HG02642 (cell line): ENCODE results near the gene CCNJ.
"Not testable (repeated sequence)": the region's sequence is repeated elsewhere in the genome, so short reads cannot be mapped to it uniquely, and the experiment has no call there.

Source experiments
- ATAC-seq: cut with Tn5 transposase; IDR thresholded peaks from one replicate; pipeline ENCODE4 v1.9.1; 2021; ENCODE audit warnings: mild to moderate bottlenecking; ENCODE audit not compliant: unreplicated experiment, poor library complexity

Gene CCNJ, protein sequence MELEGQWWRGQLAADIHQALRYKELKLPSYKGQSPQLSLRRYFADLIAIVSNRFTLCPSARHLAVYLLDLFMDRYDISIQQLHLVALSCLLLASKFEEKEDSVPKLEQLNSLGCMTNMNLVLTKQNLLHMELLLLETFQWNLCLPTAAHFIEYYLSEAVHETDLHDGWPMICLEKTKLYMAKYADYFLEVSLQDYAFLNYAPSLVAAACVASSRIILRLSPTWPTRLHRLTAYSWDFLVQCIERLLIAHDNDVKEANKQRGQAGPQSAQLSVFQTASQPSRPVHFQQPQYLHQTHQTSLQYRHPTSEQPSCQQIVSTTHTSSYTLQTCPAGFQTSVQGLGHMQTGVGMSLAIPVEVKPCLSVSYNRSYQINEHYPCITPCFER

DNA sequence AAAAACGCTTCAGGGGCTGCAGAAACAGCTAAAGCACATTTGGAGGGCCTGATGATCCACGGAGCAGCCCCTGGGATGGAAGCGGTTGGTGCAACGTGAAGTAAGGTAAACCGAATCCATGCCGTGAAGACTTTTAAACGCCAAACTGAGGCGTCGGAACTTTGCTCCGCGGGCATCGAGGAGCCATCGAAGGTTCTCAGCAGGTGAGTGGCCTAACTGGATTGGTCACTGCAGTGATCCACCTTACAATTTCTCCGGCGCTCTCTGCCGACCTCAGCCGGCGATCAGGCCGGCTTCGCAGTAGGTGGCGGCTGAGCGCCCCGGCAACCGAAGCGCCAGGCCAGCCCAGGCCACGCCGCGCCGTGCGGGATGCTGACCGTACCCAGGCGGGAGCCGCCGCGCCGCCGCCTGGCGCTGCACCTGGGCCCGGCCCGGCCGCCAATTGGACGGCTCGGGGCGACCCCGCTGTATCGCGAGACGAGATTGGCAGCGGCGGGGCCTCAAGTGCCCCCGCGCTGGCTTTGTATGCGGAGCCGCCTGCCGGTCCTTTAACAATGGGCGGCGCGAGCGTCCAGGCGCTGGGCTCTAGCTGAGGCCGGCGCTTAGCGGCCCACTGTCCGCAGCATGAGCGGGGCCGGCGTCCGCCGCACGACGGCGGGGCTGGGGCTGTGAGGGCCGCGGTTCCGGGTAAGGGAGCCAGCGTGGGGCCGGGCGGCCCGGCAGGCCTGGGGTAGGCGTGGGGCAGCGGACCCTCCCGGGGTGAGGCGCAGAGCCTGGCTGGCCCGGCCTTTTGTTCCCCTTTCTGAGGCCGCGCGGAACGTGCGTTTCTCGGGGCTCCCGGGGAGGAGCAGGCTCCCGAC lies at the start of gene CCNJ:
CCNJ (plus strand) TSS at position 551 of the 860 bp plus-strand sequence. CDS start 811 bp downstream, outside the sequence.
- peak; percentile 89 for ATAC-seq

DNA sequence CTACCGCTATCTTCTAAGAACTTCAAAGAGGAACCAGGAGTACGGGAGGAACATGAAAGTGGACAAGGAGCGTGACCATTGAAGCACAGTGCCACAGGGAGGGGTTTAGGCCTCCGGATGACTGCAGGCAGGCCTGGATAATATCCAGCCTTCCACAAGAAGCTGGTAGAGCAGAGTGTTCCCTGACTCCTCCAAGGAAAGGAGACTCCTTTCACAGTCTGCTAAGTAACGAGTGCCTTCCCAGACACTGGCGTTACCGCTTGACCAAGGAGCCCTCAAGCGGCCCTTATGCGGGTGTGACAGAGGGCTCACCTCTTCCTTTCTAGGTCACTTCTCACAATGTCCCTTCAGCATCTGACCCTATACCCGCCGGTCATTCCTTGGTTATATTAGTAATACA lies 49.0 kb upstream of the CCNJ start:
- not testable (repeated sequence) for ATAC-seq

DNA sequence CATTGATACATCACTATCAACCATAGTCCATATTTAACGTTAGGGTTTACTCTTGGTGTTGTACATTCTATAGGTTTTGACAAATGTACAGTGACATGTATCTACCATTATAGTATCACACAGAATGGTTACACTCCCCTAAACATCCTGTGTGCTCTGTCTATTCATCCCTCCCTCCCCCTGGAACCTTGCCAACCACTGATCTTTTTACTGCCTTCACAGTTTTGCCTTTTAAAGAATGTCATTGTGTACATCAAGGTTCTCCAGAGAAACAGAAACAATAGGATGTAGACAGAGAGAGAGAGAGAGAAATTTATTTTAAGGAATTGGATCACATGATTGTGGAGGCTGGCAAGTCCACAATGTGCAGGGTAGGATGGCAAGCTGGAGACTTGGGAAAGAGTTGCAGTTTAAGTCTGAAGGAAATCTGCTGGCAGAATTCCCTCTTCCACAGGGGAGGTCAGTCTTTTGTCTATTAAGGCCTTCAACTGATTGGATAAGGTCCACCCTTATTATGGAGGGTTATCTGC lies 45.1 kb upstream of the CCNJ start:
- ATAC-seq = no peak

DNA sequence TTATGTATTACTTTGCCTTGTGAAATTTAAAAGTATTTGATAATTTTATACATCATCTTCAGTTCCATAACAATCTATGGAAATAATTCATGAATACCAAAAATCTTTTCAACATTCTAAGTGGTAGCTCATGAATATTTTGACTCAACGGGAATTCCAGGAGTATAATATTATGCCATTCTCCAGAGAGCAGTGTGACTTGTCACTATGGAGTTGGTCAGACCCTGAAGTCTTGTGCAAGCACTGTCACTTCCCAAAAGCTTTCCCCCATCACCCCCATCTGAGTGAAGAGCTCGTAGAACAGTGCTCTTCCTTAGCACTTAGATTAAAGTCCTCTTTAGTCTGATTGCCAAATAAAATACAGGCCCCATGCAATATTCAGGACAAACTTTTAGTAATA lies 29.4 kb upstream of the CCNJ start:
- ATAC-seq = no peak

DNA sequence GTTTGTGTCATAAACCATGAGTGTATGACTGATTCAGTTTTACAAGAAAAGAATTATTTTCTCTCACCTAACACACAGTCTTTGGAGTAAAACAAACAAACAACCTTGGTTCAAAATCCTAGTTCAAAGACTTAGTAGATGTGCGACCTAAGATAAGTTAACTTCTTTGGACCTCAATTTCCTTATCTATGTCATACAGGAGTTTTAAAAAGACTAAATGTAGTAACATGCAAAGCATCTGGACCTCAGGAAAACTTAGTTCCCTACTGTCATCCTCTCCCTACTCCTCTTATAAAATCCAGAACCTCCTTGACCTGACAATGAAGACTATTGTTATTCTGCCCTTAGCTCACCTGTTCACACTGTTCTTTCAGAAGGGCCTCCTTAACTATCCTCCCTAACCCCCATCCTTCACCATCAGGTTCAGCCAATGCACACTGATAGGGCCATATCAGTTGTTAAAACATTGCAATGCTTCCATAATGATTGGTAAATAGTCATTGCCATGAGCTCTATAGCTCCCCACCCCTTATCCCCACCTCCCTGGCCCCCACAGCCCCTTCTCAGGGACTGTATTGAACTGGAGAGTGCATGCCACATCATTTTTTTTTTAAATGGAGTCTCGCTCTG lies 28.8 kb upstream of the CCNJ start:
- no peak for ATAC-seq

DNA sequence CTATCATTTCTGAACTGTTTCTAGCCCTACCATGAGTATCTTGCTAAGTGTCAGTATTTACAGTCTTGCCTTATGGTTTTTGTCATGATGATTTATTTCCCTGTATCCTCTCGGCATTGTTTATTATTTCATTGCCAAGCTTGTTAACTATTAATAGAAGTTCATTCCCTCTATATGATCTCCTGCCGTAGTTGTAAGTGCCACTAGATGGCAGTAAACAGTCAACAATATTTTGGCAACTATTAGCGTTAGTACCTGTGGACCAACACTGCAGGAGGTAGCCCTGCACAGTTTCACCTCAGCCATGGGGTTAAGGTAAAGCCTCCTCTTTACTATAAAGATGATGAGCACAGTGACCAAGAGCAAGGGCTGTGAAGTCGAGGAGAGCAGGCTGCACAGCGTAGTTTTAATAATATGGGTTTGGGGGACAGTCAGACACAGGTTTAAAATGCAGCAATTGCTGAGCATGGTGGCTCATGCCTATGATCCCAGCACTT lies 26.1 kb upstream of the CCNJ start:
- peak; percentile 75 for ATAC-seq

DNA sequence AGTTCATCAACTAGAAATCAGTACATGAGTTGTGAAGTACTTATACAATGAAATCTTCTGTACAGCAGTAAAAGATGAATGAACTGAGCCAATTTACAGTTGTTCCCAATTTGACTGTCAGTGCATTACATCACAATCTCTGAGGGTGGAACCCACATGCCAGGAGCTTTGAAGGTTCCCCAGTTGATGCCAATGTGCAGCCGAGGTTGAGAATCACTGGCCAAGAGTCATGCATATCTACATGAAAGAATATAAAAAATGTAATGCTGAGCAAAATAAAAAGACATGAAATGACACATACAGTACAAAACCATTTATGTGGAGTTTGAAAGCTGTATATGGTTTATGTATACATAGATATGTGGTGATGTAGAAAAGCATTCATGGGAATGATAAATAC lies 22.1 kb upstream of the CCNJ start:
- ATAC-seq = no peak

DNA sequence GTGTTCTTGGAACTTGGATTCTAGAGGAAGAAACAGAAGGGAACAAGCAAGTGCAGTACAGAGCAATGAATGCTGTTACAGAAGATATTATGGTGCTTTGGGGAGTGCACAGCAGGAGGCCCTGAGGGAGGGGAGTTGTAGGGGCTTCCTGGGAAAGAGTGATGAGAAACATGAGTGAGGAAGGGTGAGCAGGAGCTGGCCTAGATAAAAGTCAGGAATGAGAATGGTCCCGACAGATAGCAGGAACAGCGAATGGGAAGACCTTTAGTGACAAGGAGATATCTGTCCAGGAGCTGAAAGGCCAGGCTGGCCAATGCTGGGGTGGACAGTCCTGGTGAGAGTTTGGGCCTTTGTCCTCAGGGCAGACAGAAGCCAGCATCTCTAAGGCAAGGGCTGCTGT lies 20.6 kb upstream of the CCNJ start:
- ATAC-seq = no peak

DNA sequence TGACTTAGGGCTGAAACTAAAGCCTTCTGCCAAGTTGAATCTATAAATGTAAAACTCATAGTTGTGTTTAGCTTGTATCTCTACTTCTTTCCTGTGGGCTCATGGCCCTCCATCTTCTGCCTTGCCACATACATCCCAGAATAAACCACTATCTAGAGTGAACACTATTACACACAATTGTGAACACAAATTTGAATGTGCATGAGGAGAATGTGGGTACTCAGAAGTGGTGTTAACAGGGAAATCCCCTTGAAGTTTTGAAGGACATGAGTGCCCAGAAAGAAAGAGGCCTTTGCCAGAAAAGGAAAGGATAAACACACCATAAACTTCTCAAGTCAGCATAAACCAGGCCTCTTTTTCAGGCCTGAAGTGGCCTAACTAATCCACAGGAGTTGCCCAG lies 20.2 kb upstream of the CCNJ start:
- ATAC-seq = no peak

DNA sequence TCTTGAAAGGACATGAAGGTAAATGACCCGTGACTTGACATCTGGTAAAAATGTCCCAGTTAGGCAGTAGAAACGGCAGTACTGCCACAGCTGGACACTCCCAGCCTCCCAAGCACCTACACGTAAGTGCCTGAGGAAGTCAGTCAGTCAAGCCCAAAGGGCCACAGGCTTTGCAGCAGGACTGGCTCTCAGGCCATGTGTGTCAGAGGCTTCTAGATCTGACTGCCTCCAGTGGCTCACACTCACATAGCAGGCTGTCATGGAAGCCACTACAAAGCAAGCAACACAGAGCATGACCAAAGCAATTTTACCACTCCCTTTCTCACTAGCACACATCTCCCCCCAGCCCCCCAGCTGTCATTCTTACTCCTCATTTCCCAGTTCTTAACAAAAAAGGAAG lies 17.8 kb upstream of the CCNJ start:
- ATAC-seq = peak; percentile 41

DNA sequence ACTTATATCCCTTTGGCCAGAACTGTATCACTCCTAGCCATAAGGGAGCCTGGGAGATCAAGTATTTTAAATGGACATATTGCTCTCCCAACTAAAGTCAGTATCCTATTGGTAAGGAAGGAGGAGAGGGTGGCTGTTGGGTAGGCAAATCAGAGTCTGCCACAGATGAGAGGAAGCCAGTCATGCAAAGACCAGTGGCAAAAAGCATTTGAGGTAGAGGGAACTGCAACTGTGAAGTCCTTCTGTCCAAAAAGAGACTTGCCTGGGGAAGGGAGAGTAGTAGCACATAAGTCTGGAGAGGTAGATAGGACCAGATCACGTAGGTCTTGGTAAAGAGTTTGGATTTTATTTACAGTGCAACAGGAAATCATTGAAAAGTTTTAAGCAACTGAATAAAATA lies 8.8 kb upstream of the CCNJ start:
- ATAC-seq = no peak

DNA sequence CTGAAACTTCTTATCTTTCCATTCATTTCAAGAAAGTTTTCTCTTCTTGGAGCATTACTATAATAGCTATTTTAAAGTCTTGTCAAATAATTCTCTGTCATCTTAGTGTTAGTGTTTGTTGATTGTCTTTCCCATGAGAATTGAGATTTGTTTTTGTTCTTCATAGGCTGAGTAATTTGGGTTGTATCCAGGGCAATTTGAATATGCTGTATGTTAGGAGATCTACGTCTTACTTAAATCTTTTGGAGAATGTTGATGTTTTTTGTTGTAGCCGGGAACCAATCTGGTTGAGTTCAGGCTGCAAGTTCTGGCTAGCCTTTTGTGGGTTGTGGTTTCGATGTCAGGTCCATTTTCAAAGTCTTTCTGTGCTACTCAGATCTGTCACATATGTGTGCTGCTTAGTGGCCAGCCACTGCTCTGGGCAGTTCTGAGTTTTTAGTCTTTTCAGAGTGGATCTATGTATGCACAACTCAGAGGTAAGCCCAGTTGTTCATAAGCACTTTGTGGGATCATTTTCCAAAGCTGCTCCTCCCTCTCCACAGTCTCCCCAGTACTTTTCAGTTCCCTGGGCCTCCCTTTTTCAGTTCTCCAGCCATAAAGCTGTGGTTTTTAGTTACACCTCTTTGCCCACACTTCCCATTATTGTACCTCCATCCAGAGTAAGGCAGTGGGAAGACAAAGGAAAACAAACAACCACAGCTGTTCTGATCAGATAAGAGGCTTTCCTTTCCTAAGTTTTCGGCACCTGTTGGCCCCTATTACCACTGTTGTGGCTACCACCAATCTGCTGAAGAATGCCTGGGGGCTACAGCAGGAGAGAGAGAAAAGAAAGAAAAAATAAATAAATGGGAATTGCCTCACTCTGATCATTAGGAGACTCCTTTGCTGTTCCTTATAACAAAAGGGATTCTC lies 4.7 kb upstream of the CCNJ start:
- no peak for ATAC-seq

DNA sequence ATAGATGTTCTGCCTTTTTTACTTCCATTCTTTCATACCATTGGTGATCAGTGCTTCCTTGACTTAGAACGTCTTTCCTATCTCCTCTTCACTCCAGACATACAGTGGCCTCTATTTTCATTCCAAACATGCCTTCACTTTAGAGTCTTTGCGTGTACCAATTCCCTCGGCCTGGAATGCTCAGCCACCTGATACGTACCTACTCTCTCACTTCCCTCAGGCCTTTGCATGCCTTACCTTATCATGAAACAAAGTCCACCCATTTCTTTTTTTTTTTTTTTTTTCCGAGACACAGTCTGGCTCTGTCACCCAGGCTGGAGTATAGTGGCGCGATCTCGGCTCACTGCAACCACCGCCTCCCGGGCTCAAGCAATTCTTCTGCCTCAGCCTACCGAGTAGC lies 2.2 kb upstream of the CCNJ start:
- no peak for ATAC-seq

DNA sequence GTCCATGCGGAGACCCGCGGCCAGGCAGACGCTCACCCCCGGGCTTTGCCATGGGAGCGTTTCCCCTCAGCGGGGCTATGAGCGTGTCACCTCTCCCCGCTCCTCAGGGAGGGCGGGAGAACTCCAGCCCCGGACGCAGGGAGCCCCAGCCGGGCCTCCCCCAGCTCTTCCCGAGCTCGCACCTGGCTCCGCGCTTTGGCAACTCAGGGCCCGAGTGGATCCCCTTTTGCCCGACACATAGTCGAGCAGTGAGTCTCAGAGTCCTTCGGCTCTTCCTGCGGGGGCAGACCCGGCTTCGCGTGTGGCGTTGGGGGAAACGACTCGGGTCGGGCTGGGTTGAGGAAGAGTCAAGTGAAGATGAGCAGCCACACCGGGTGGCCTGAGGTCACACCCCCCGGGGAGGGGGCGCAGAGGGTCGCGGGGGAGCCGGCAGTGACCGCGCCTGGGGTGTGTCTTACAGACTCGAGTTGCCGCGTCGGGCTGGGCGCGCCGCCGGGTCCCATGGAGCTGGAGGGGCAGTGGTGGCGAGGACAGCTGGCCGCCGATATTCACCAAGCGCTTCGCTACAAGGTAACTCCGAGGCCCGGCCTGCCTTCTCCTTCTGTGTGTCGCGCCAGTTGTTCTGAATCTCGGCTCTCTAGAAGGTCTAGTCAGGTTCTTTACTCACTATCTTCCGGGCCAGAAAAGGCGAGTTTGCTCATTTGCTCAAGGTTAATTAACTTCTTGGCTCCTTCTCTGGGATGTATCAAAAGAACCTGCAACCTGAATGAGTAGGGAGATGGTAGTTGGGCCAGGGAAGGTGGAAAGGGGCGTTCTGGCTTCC lies 721 bp downstream of the CCNJ start:
- peak; percentile 38 for ATAC-seq

DNA sequence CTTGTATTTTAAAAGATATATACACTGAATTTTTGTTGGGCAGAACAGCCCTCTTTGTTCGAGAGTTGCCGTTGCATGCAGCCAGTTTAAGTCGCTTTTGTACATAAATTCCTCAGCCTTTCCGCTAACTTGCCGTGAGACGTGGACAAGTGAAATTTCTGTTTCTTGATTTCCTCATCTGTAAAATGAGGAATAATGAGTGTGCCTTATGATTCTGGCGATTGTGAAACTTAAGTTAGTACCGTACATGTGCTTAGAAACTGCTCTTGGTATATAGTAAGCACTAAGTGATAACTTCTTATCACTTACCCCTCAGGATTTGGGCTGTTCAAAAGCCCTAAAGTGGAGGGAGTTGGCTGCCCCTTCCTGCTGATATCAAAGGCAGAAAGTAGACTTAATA lies 1.4 kb downstream of the CCNJ start:
- ATAC-seq = no peak

DNA sequence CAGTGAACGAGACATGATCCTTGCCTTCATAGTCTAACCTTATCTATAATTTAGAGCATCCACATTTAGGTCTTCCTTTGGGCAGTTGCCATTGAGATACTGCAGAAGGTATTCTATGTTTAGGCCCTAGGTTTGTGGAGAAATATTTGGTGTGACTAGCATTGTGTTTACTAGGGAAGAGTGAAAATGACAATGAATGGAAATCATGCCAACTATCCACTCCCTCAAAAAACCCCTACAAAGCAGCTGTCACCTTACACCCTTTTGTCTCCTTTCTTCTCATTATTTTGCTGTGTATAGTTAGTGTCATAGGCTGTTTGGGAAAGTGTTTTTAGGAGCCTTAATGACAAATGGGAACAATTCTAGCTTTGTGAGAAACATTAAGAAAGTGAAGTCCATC lies 3.2 kb downstream of the CCNJ start:
- no peak for ATAC-seq

DNA sequence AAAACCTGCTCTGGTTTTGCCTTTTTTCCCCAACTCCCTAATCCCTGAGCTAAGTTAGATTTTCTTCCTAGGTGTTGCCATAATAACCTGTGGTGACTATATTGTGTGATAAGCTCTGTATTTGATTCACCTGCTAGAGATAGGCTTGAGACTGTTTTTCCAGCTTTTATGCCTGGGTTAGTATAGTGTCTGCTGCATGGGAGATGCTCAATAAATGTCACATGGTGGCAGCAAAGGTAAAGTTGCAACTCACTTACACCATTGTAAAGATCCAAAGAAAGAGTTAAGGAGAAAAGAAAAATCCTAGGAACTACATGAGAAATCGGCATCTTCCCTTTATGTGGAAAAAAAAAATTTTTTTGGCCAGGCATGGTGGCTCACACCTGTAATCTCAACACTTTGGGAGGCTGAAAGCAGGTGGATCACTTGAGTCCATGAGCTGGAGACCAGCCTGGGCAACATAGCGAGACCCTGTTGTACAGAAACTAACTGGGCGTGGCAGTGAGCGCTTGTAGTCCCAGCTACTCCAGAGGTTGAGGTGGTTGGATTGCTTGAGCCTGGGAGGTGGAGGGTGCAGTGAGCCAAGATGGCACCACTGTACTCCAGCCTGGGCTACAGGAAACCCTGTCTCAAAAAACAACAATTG lies 3.7 kb downstream of the CCNJ start:
- no peak for ATAC-seq

DNA sequence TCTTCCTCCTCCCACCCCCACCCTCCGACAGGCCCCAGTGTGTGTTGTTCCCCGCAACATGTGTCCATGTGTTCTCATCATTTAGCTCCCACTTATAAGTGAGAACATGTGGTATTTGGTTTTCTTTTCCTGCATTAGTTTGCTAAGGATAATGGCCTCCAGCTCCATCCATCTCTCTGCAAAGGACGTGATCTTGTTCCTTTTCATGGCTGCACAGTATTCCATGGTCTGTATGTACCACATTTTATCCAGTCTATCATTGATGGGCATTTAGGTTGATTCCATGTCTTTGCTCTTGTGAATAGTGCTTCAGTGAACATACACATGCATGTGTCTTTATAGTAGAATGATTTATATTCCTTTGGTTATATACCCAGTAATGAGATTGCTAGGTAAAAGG lies 4.5 kb downstream of the CCNJ start:
- ATAC-seq = not testable (repeated sequence)
